Heart right ventricle (tissue), 16 donors: ENCODE measurements around the gene GIPC3. TPM values are rescaled to one million over a fixed set of nuclear protein-coding genes. Genes with fewer than 3 reads are reported as not detected.
"Not testable (repeated sequence)": the region's sequence is repeated elsewhere in the genome, so short reads cannot be mapped to it uniquely, and the experiment has no call there.

ENCODE experiments used
- ATAC-seq, 8 donors: fragments of 200-7000 bp; cut with Tn5 transposase; one replicate each; pipeline ENCODE4 v1.9.1; 2020; ENCODE audit warnings: mild to moderate bottlenecking in 8 of 8, moderate library complexity in 8 of 8, moderate number of reproducible peaks in 1 of 8
- DNase-seq, 2 donors: peaks; one replicate each; pipeline ENCODE4 v3.0.0-alpha.2; 2020
- H3K27ac ChIP-seq, 10 donors: fragments of 200-600 bp; sonication (generic) in 2 of 10; one replicate each; pipeline versions ENCODE4 v1.5.0 to v1.8.0; 2020 to 2022; ENCODE audit warnings: mild to moderate bottlenecking in 3 of 10
- H3K27me3 ChIP-seq, 7 donors: fragments of 200-600 bp; one replicate each; pipeline ENCODE4 v1.8.0; 2021 to 2022; ENCODE audit warnings: mild to moderate bottlenecking in 2 of 7
- H3K36me3 ChIP-seq, 9 donors: fragments of 200-600 bp; sonication (generic) in 1 of 9; one replicate each; pipeline versions ENCODE4 v1.5.0 to v1.8.0; 2020 to 2022; ENCODE audit warnings: mild to moderate bottlenecking in 2 of 9
- H3K4me1 ChIP-seq, 9 donors: fragments of 200-600 bp; sonication (generic) in 1 of 9; one replicate each; pipeline versions ENCODE4 v1.5.0 to v1.8.0; 2020 to 2022; ENCODE audit warnings: mild to moderate bottlenecking in 4 of 9
- H3K4me3 ChIP-seq, 10 donors: fragments of 200-600 bp; sonication (generic) in 2 of 10; one replicate each; pipeline versions ENCODE4 v1.5.0 to v1.8.0; 2020 to 2022; ENCODE audit warnings: mild to moderate bottlenecking in 7 of 10, moderate library complexity in 2 of 10
- H3K9me3 ChIP-seq, 11 donors: fragments of 200-600 bp in 10 of 11; sonication (generic) in 2 of 11; one replicate each; pipeline versions ENCODE4 v1.5.0 to v1.8.0; 2013 to 2022; ENCODE audit warnings: mild to moderate bottlenecking in 2 of 11, control low read depth in 1 of 11, moderate library complexity in 1 of 11
- CTCF ChIP-seq, 9 donors: fragments of 200-600 bp; sonication (generic) in 2 of 9; IDR thresholded peaks; one replicate each; pipeline versions ENCODE4 v1.5.0 to v1.8.0; 2021 to 2022; ENCODE audit warnings: antibody characterized with exemption in 9 of 9, mild to moderate bottlenecking in 5 of 9, moderate library complexity in 1 of 9
- WGBS, 2 donors: extraction: QIAGEN DNeasy Blood & Tissue Kit; methylation state at CpG; one replicate each; pipeline ENCODE4 v1.1.7; 2013; ENCODE audit warnings: inconsistent platforms in 1 of 2; 5-methylcytosine and 5-hydroxymethylcytosine counted together
- intact Hi-C, 10 donors: fragments of 100-400 bp; cut with DNase I; formaldehyde crosslinking; loops; one replicate each; pipeline versions ENCODE4 v1.11.1 to v1.14.2; 2022
- polyA plus RNA-seq, 2 donors: library from polyadenylated mRNA; stranded (reverse); fragments of 200-250 nt; gene quantifications; one replicate each; pipeline ENCODE4 v1.2.3, GENCODE V29; 2013
- total RNA-seq, 10 donors: library from RNA; stranded (reverse); fragmentation: NEBNext Ultra II Directional in 3 of 10; extraction: Animal tissue kit (Norgen Biotek cat#: 25700) in 3 of 10; gene quantifications; one replicate each; pipeline versions ENCODE4 v1.2.1 to v1.2.4, GENCODE V29; 2021 to 2023
- donor health status: Arrhythmogenic right ventricular cardiomyopathy.
- donor health status: ischemic (EF 13 %, LVEDD 7.1; RV severe dilation, severe dysfunction).
- donor health status: healthy with polysubstance abuse.
- donor health status: DM: no; HTN: yes; CAD: no.
- donor health status: DM: no; HTN: no; CAD: no.
- donor health status: ischemic (EF 25% LVEDD 6.9; RV normal size, moderate dysfunction).
- donor health status: ischemic (EF 25% LVEDD 5.7; RV mildly dilated, moderate dysfunction).
- donor health status: healthy.
- donor health status: DM: yes; HTN: yes; CAD: no.
- donor health status: Ischemic cardiomyopathy.
- donor health status: ischemic (EF 35%, LVEDD 5.7; RV mildly dilated, moderate dysfunction).
- donor health status: nonischemic (EF 11% LVEDD 7.7; RV severe dilation, severe dysfunction).
- donor health status: DM: yes; HTN: yes; CAD: no.
- donor health status: PGD.
- donor health status: ischemic (EF 29% LVEDD 5.4; RV normal size, mild dysfunction).
- donor health status: nonischemic (EF 23%, LVEDD 6.1; RV moderate dilation, normal function).

GIPC3 gene
- total and polyA plus RNA-seq, 12 donors = 0.90 to 2.8 (median 2.1) TPM

DNA sequence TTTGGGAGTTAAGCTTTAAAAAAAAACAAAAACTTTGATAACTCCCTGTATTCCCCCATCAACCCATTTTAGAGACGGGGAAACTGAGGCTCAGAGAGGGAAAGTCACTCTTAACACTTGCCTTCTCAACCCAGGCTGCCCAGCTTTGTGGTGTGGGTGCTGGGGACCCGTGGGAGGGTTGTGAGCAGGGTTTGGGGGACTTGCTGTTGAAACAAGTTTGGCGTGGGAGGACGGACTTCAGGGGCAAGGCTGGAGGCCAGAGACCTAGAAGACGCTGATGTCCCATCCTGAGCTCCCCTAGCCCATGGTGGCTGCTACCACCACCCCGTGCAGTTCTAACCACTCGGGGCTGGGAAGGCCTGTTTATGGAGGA lies 42.1 kb downstream of the GIPC3 start:
- DNase-seq (no peak), ATAC-seq (no peak)
- H3K4me3 ChIP-seq = peak overlapping the region in 7 of 10 donors; percentile 80 to 100 (median 89)
- H3K27me3 ChIP-seq = no peaks in the 10 kb centered on the region
- intact Hi-C loops = loop anchor here in 4 of 10 donors (2.0 to 10.0 kb wide), 4 partner anchors 53 to 303 kb away; partner anchors contain the start of genes HMG20B (in 1 of the 4) and PIP5K1C (in 1 of the 4)
- peaks cover 11 to 27% (median 19%) of the 10 kb centered on the region in 9 donors for H3K4me1 ChIP-seq
- peak overlapping the region in 7 of 10 donors; percentile 85 to 98 (median 93) for H3K27ac ChIP-seq
- 62 to 64% methylated on average over 7 of the region's 7 CpGs for WGBS, 2 donors
- H3K36me3 ChIP-seq = peaks cover 0 to 42% (median 5%) of the 10 kb centered on the region in 9 donors
- no peak for TF ChIP-seq CTCF (IDR thresholded peaks at IDR 0.05)
- H3K9me3 ChIP-seq = no peaks in the 10 kb centered on the region

GRCh38 chr19:3628766-3629165 lies 43.5 kb downstream of the GIPC3 start:
- H3K27ac ChIP-seq, H3K9me3 ChIP-seq, H3K4me3 ChIP-seq, ATAC-seq, H3K27me3 ChIP-seq, DNase-seq: not testable (repeated sequence)
- Histone ChIP-seq H3K4me1 (peaks cover 11 to 27% (median 19%) of the 10 kb centered on the region in 9 donors), H3K36me3 (peaks cover 0 to 42% (median 0%) of the 10 kb centered on the region in 9 donors)
- WGBS, 2 donors = 69 to 73% methylated on average over 9 of the region's 9 CpGs
- intact Hi-C loops = loop anchor here in 3 of 10 donors (5.0 to 10.0 kb wide), 3 partner anchors 54 to 304 kb away; partner anchors contain the start of gene HMG20B (in 1 of the 3)

DNA sequence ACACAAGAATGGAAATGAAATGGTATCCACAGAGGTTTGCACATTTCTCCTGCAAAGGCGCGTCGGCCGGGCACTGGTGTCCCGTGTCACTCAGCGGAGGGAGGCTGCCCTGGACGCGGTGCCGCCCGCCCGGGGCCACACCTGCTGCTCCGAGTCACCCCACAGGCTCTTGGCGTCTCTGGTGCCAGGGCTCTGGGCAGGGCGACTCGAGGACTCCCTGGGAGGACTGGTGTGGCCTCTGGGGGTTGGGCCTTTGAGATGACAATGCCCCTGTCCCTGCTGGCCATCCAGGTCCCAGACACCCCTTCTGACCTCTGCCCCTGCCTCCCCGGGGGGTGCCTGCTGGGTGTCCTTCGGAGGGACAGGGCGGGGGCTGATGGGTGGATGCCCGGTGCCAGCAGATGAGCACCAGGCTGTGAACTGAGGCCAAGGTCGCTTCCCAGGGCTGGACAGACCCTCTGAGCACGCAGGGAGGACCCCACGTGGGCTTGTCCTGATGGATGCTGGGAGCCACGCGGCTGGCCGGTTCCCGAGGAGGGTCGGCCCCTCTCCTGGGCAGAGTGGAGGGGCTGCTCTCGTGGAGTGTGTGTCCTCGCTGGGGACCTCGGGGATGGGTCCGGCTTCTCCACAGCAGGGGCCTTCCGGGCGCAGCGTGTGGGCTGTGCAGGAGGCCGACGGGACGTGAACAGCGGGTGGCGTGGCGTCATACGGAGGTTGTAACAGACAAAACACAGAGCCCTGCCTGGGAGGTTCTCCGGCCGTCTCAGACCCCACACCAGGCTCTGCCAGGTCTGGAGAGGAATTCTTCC lies 46.0 kb downstream of the GIPC3 start:
- Histone ChIP-seq H3K4me1 (peaks cover 0 to 9% (median under 1%) of the 10 kb centered on the region in 9 donors), H3K27ac (no peak overlapping the region), H3K36me3 (peaks cover 0 to 56% (median 0%) of the 10 kb centered on the region in 9 donors), H3K27me3 (no peaks in the 10 kb centered on the region), H3K9me3 (no peaks in the 10 kb centered on the region), H3K4me3 (no peak overlapping the region)
- ATAC-seq = no peak
- TF ChIP-seq CTCF (IDR thresholded peaks at IDR 0.05) = no peak
- 92 to 93% methylated on average over 37 to 43 of the region's 43 CpGs for WGBS, 2 donors
- no peak for DNase-seq
- intact Hi-C loops = no loop called here

DNA sequence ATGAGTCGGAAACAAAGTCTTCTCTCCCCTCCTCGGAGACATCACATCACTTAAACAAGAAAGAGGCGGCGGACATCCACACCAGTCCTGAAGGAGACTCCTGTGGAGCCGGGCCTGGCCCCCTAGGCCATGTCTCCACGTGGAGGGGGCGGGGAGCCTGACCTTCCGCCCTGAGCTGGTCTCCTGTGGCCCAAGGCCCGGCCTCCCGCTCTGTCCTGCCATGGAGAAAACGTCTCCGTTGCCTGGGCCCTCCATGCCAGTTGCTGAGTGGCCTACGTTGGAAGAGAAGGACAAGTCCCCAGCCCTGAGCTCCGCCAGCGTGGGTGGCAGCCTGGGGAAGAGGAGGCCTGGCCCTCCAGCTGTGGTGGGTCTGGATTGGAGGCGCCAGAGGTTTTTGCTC lies 46.8 kb downstream of the GIPC3 start:
- ATAC-seq = peak in 1 of 8 donors; percentile 3
- Histone ChIP-seq H3K4me1 (peaks cover 0 to 6% (median 0%) of the 10 kb centered on the region in 9 donors), H3K27ac (no peak overlapping the region), H3K4me3 (no peak overlapping the region), H3K27me3 (no peaks in the 10 kb centered on the region), H3K36me3 (peaks cover 0 to 65% (median 6%) of the 10 kb centered on the region in 9 donors), H3K9me3 (no peaks in the 10 kb centered on the region)
- intact Hi-C loops = no loop called here
- DNase-seq = no peak
- WGBS, 2 donors = 80 to 81% methylated on average over 16 of the region's 16 CpGs
- TF ChIP-seq CTCF (IDR thresholded peaks at IDR 0.05) = no peak
